HepG2 (cell line): ENCODE data around the gene BTD. TPM values are rescaled to one million over a fixed set of nuclear protein-coding genes. Genes with fewer than 3 reads are reported as not detected.
A peak's percentile ranks its signal among the peaks of the same experiment; 100 is the strongest.

ENCODE experiments used
- ATAC-seq: fragments of 200-7000 bp; cut with Tn5 transposase; 3 replicates; pipeline ENCODE4 v1.9.1; 2020; ENCODE audit warnings: mild to moderate bottlenecking, moderate library complexity
- BruUV-seq: library from RNA; stranded (reverse); fragments of 400-500 nt; replicated peaks from 2 replicates; lab custom pipeline; 2021; lab: Mats Ljungman, UMichigan
- CTCF ChIA-PET: fragments of 300-600 bp; formaldehyde crosslinking; extraction: SDS; loops from one replicate; lab custom pipeline; 2021; ENCODE audit warnings: low total read pairs, inconsistent platforms, low intra/inter-chr PET ratio; lab: Yijun Ruan, JAX
- POLR2A ChIA-PET: fragments of 350-600 bp; sonication (Branson Sonifier 250); formaldehyde crosslinking; loops from one replicate; lab custom pipeline; 2020; ENCODE audit warnings: antibody characterized with exemption, inconsistent platforms; lab: Yijun Ruan, JAX
- DNase-seq: peaks from one replicate; pipeline ENCODE4 v3.0.0-alpha.2; 2015; ENCODE audit warnings: low spot score
- FAIRE-seq: peaks from 3 replicates; lab custom pipeline; 2011; peaks lifted over from hg19 to GRCh38; lab: Jason Lieb, UNC
- H2AFZ ChIP-seq: one replicate; pipeline ENCODE4 v1.6.1; 2011; ENCODE audit warnings: low read length, inconsistent platforms
- H3K27ac ChIP-seq: fragments of 300-600 bp; 3 replicates; pipeline ENCODE4 v1.8.0; 2011; ENCODE audit warnings: mixed run types, mild to moderate bottlenecking, mixed read lengths, low read length, inconsistent platforms; ENCODE audit not compliant: insufficient read depth; ENCODE audit errors: extremely low read length
- H3K27me3 ChIP-seq, 2 experiments: fragments of 200-600 bp in 1 of 2; 2 replicates in 1 of 2; 3 replicates in 1 of 2; pipeline versions ENCODE4 v1.6.0 to v1.8.0; 2011; ENCODE audit warnings: low read length in 2 of 2, mild to moderate bottlenecking in 2 of 2, moderate library complexity in 2 of 2, inconsistent platforms in 1 of 2; ENCODE audit not compliant: insufficient read depth in 2 of 2, control insufficient read depth in 1 of 2
- H3K36me3 ChIP-seq, 2 experiments: fragments of 200-600 bp in 1 of 2; replicated peaks in 1 of 2; 2 replicates in 1 of 2; 3 replicates in 1 of 2; pipeline versions ENCODE4 v1.5.1 to v1.8.0; 2011; ENCODE audit warnings: low read length in 2 of 2, inconsistent platforms in 1 of 2; ENCODE audit not compliant: insufficient read depth in 2 of 2, control insufficient read depth in 1 of 2
- H3K4me1 ChIP-seq: 2 replicates; pipeline ENCODE4 v1.5.1; 2012; ENCODE audit warnings: low read length, inconsistent platforms; ENCODE audit not compliant: insufficient read depth
- H3K4me2 ChIP-seq: 2 replicates; pipeline ENCODE4 v1.6.0; 2011; ENCODE audit warnings: low read depth, low read length, inconsistent platforms
- H3K4me3 ChIP-seq, 3 experiments: fragments of 200-600 bp in 1 of 3; sonication (generic), shearing (Covaris generic) in 1 of 3; replicated peaks in 1 of 3; 2 replicates each; pipeline ENCODE4 v1.5.1; 2011 to 2016; ENCODE audit warnings: low read length in 3 of 3, inconsistent platforms in 2 of 3, low read depth in 2 of 3, mild to moderate bottlenecking in 2 of 3, control low read depth in 1 of 3, mixed read lengths in 1 of 3; ENCODE audit not compliant: insufficient read depth in 1 of 3
- H3K79me2 ChIP-seq: one replicate; pipeline ENCODE4 v1.6.1; 2011; ENCODE audit warnings: low read length, inconsistent platforms; ENCODE audit not compliant: insufficient read depth
- H3K9ac ChIP-seq: 2 replicates; pipeline ENCODE4 v1.6.0; 2011; ENCODE audit warnings: mild to moderate bottlenecking, low read depth, low read length, inconsistent platforms; ENCODE audit not compliant: insufficient read depth
- H3K9me3 ChIP-seq: 2 replicates; pipeline ENCODE4 v1.5.1; 2012; ENCODE audit warnings: mild to moderate bottlenecking, low read length
- H4K20me1 ChIP-seq: 2 replicates; pipeline ENCODE4 v1.6.0; 2011; ENCODE audit warnings: inconsistent platforms, mild to moderate bottlenecking, low read length, moderate library complexity; ENCODE audit not compliant: insufficient read depth
- ATF6 ChIP-seq: sonication (generic); formaldehyde crosslinking; conservative IDR thresholded peaks from 2 replicates; pipeline ENCODE4 v1.4.0; 2020; ENCODE audit warnings: missing genetic modification reagents
- E2F5 ChIP-seq: sonication (generic); formaldehyde crosslinking; conservative IDR thresholded peaks from 2 replicates; pipeline ENCODE4 v1.4.0; 2020; ENCODE audit warnings: missing genetic modification reagents
- FOXK2 ChIP-seq: fragments of 450-650 bp; IDR thresholded peaks from 2 replicates; pipeline ENCODE4 v1.6.1; 2016
- GTF2F1 ChIP-seq: fragments of 150-350 bp; IDR thresholded peaks from 2 replicates; pipeline ENCODE4 v1.6.1; 2014; ENCODE audit warnings: low read length
- HNF4G ChIP-seq, 2 experiments: sonication (generic) in 1 of 2; formaldehyde crosslinking in 1 of 2; IDR thresholded peaks; 2 replicates each; pipeline versions ENCODE4 v1.4.0 to v1.6.1; 2011 to 2020; ENCODE audit warnings: borderline replicate concordance in 2 of 2, low read depth in 2 of 2, mild to moderate bottlenecking in 2 of 2, low read length in 1 of 2, missing genetic modification reagents in 1 of 2, moderate library complexity in 1 of 2
- KDM4B ChIP-seq: sonication (generic); formaldehyde crosslinking; IDR thresholded peaks from 2 replicates; pipeline ENCODE4 v1.4.0; 2020; ENCODE audit warnings: missing genetic modification reagents
- MAFK ChIP-seq, 2 experiments: IDR thresholded peaks in 1 of 2; conservative IDR thresholded peaks in 1 of 2; 2 replicates each; pipeline ENCODE4 v1.6.1; 2011; ENCODE audit warnings: improper control_type of control experiment in 2 of 2, low read length in 2 of 2
- MIER2 ChIP-seq: IDR thresholded peaks from 2 replicates; pipeline ENCODE4 v1.6.1; 2016; ENCODE audit warnings: missing biosample characterization, missing genetic modification reagents
- REXO4 ChIP-seq: sonication (generic); formaldehyde crosslinking; IDR thresholded peaks from 2 replicates; pipeline ENCODE4 v1.8.0; 2022; ENCODE audit warnings: missing genetic modification reagents, mild to moderate bottlenecking, borderline replicate concordance
- SOX6 ChIP-seq, 2 experiments: fragments of 450-650 bp in 1 of 2; sonication (generic) in 1 of 2; formaldehyde crosslinking in 1 of 2; IDR thresholded peaks; 2 replicates each; pipeline versions ENCODE4 v1.4.0 to v1.6.1; 2017 to 2020; ENCODE audit warnings: antibody characterized with exemption in 1 of 2, mild to moderate bottlenecking in 1 of 2, missing genetic modification reagents in 1 of 2
- SP5 ChIP-seq: IDR thresholded peaks from 2 replicates; pipeline ENCODE4 v1.6.1; 2016; ENCODE audit warnings: low read depth, borderline replicate concordance
- ZNF260 ChIP-seq: sonication (generic); formaldehyde crosslinking; IDR thresholded peaks from 2 replicates; pipeline ENCODE4 v1.4.0; 2020; ENCODE audit warnings: missing genetic modification reagents, low read depth, mild to moderate bottlenecking, borderline replicate concordance
- ZNF275 ChIP-seq: sonication (generic); formaldehyde crosslinking; IDR thresholded peaks from 2 replicates; pipeline ENCODE4 v1.8.0; 2022; ENCODE audit warnings: missing genetic modification reagents, mild to moderate bottlenecking, inconsistent platforms, borderline replicate concordance
- ZNF576 ChIP-seq: sonication (generic); formaldehyde crosslinking; IDR thresholded peaks from 2 replicates; pipeline ENCODE4 v1.4.0; 2020; ENCODE audit warnings: mild to moderate bottlenecking, missing genetic modification reagents
- ZNF816 ChIP-seq: sonication (generic); formaldehyde crosslinking; IDR thresholded peaks from 2 replicates; pipeline ENCODE4 v1.8.0; 2022; ENCODE audit warnings: missing genetic modification reagents, mild to moderate bottlenecking, borderline replicate concordance
- WGBS: methylation state at CpG from one replicate; pipeline ENCODE4 v1.1.6; 2017; ENCODE audit warnings: low lambda C conversion rate; 5-methylcytosine and 5-hydroxymethylcytosine counted together
- in situ Hi-C: cut with HindIII; loops from 2 replicates; pipeline ENCODE4 v1.10.0; 2017; ENCODE audit warnings: low pct_unique_long_range_greater_than_20kb; ENCODE audit not compliant: extremely low pct_ligation_motif_present
- intact Hi-C: fragments of 100-400 bp; cut with micrococcal nuclease; formaldehyde crosslinking; loops from one replicate; pipeline ENCODE4 v1.10.0; 2022; ENCODE audit not compliant: unreplicated experiment
- polyA plus RNA-seq, 8 experiments: library from polyadenylated mRNA; depleted of rRNA in 3 of 8; stranded (reverse) in 7 of 8; unstranded in 1 of 8; fragments of >200 nt; fragmentation: Illumina TruSeq in 4 of 8; extraction: Trizol in 4 of 8; gene quantifications; 2 replicates each; pipeline versions ENCODE4 v1.2.1 to v1.2.3, GENCODE V29; 2011 to 2016; ENCODE audit warnings: low read depth in 4 of 8, missing spikeins in 1 of 8, mixed read lengths in 1 of 8; ENCODE audit not compliant: insufficient read depth in 1 of 8
- total RNA-seq, 5 experiments: library from RNA; depleted of rRNA; stranded (reverse); fragments of >200 nt; fragmentation: Illumina TruSeq; extraction: Trizol; gene quantifications; 2 replicates each; pipeline ENCODE4 v1.2.3, GENCODE V29; 2016; ENCODE audit warnings: low read depth in 1 of 5

Gene BTD
- total and polyA plus RNA-seq, 2 of the 13 experiments (the other 11 are each of a cell fraction or from before 2014, with no cell fraction given), result 15.7 to 35.5 TPM

- no peak for TF ChIP-seq E2F5
- TF ChIP-seq KDM4B (CRISPR knock-in tag), result no peak
- TF ChIP-seq SP5 (CRISPR knock-in tag), result no peak
- no peak for TF ChIP-seq MIER2
- TF ChIP-seq SOX6 (IDR thresholded peaks at IDR 0.05), result no peak
- TF ChIP-seq SOX6 (CRISPR knock-in tag; IDR thresholded peaks at IDR 0.05), result no peak
- no peak for TF ChIP-seq ATF6 (CRISPR knock-in tag)
- no peak for TF ChIP-seq HNF4G (IDR thresholded peaks at IDR 0.05; ENCODE audit: borderline replicate concordance, low read depth, low read length)
- TF ChIP-seq HNF4G (CRISPR knock-in tag; IDR thresholded peaks at IDR 0.05; ENCODE audit: borderline replicate concordance, low read depth), result no peak
Measured at GRCh38 chr3:15633766-15634598, 32.4 kb downstream of the BTD start (continued).

- 96% methylated on average over 2 of the region's 2 CpGs for WGBS
- H3K9ac ChIP-seq, result no peak overlapping the region
- intact Hi-C loops, result loop anchor here (5.0 kb wide), 1 partner anchor 543 kb away; no protein-coding TSS in a partner anchor
- TF ChIP-seq ZNF576 (CRISPR knock-in tag) (no peak), GTF2F1 (no peak), ZNF816 (CRISPR knock-in tag) (no peak), REXO4 (CRISPR knock-in tag) (no peak), ZNF275 (CRISPR knock-in tag) (no peak), MAFK (conservative IDR thresholded peaks at IDR 0.05 in 1 of 2, IDR thresholded peaks at IDR 0.05 in 1 of 2; ENCODE audit: low read length in 2 of 2) (peak in 1 of 2 experiments; percentile 43; a peak in 2 of 4 replicates), ZNF260 (CRISPR knock-in tag) (no peak), FOXK2 (no peak)
Measured at GRCh38 chr3:15634671-15635070, 33.1 kb downstream of the BTD start.

More at GRCh38 chr3:15634671-15635070, 33.1 kb downstream of the BTD start:
- Histone ChIP-seq H3K4me2 (no peak overlapping the region), H3K36me3 (no peaks in the 10 kb centered on the region), H3K9me3 (no peaks in the 10 kb centered on the region), H3K27ac (no peak overlapping the region), H4K20me1 (no peaks in the 10 kb centered on the region), H3K27me3 (no peaks in the 10 kb centered on the region), H3K4me3 (no peak overlapping the region), H3K4me1 (peaks cover 12% of the 10 kb centered on the region), H2AFZ (no peak overlapping the region), H3K79me2 (no peaks in the 10 kb centered on the region)
- ATAC-seq (no peak), FAIRE-seq (no peak), DNase-seq (no peak)
- POLR2A ChIA-PET, result no interaction called here
- in situ Hi-C loops, result loop anchor here (25.0 kb wide), 1 partner anchor 603 kb away; no protein-coding TSS in a partner anchor
- CTCF ChIA-PET, result no interaction called here
- no TSS peak for BruUV-seq
